ENCODE measurements around the gene OSR1. TPM values are rescaled to one million over a fixed set of nuclear protein-coding genes. Genes with fewer than 3 reads are reported as not detected.

Gene OSR1
- total RNA-seq, 4 donors from 2014 or later, result 1.4 to 15.7 (median 3.4) TPM

DNA sequence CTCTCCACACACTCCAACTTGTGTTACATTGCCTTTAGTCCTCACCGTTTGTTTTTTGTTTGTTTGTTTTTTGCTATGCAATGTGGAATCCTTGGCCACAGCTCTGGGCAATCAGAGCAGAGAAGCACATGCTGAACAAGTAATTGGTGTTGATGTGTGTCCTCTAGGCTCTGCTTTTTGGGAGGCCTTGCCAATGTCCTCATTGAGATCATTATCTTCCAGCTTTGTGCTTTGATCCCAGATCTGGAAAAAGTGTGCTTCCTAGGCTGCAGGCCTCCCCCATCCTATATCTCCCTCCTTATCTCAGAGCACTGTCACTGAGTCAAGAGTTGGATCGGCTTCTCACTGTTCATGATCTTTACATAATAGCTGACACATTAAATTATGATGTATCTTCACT, 25.9 kb downstream of the OSR1 start:
- Histone ChIP-seq H3K9me3 (no peaks in the 10 kb centered on the region), H3K36me3 (no peaks in the 10 kb centered on the region), H3K4me3 (no peak overlapping the region), H3K27me3 (no peaks in the 10 kb centered on the region), H3K4me1 (peaks cover 0 to 6% (median 0%) of the 10 kb centered on the region in 4 donors), H3K27ac (no peak overlapping the region)
- 59 to 66% methylated on average over 2 of the region's 2 CpGs for WGBS, 2 donors (ENCODE audit: low coverage in 1 of 2)
- in situ Hi-C loops (cut with MboI; ENCODE audit: low pct_ligation_motif_present in 1 of 4, low pct_unique_long_range_greater_than_20kb in 1 of 4, low sequenced_read_pairs in 3 of 4) (no loop called here), intact Hi-C loops (cut with DNase I; ENCODE audit: low total_unique reads) (no loop called here)
- TF ChIP-seq POLR2AphosphoS5 (IDR thresholded peaks at IDR 0.05), result no peak
- no peak for TF ChIP-seq POLR2A (IDR thresholded peaks at IDR 0.05)
- TF ChIP-seq CTCF (IDR thresholded peaks at IDR 0.05), result no peak
- TF ChIP-seq EP300 (IDR thresholded peaks at IDR 0.05; ENCODE audit: low read depth), result no peak
- DNase-seq, result no peak

DNA sequence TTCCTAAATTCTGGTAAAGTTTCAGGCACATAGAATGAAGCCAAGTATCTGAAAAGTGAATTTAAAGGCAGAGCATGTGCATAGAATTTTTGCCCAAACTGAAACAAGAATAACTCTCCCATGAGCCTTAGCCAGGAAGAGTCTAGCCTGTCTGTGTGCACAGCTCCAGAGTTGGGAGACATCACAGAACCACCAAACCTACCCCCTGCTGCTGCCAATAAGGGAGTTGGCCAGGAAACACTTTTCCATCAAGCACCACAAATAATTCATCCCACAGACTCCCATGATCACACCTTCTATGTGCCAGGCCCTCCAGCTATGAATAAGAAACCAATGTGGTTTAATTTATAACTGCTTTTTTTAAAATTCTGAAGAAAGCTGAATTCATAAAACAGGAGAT, 27.0 kb downstream of the OSR1 start:
- no peak overlapping the region for H3K4me3 ChIP-seq
- H3K9me3 ChIP-seq, result no peaks in the 10 kb centered on the region
- no peak overlapping the region for H3K27ac ChIP-seq
- in situ Hi-C loops (cut with MboI; ENCODE audit: low pct_ligation_motif_present in 1 of 4, low pct_unique_long_range_greater_than_20kb in 1 of 4, low sequenced_read_pairs in 3 of 4), result no loop called here
- no peak for DNase-seq
- TF ChIP-seq CTCF (IDR thresholded peaks at IDR 0.05), result no peak
- TF ChIP-seq POLR2AphosphoS5 (IDR thresholded peaks at IDR 0.05), result no peak
- no peak for TF ChIP-seq EP300 (IDR thresholded peaks at IDR 0.05; ENCODE audit: low read depth)
- no peak for TF ChIP-seq POLR2A (IDR thresholded peaks at IDR 0.05)
- intact Hi-C loops (cut with DNase I; ENCODE audit: low total_unique reads), result no loop called here
- H3K36me3 ChIP-seq, result no peaks in the 10 kb centered on the region
- no peaks in the 10 kb centered on the region for H3K27me3 ChIP-seq
- H3K4me1 ChIP-seq, result no peaks in the 10 kb centered on the region

GRCh38 chr2:19330436-19330835, 28.0 kb downstream of the OSR1 start:
- intact Hi-C loops (cut with DNase I; ENCODE audit: low total_unique reads), result no loop called here
- no peak for TF ChIP-seq POLR2A (IDR thresholded peaks at IDR 0.05)
- TF ChIP-seq EP300 (IDR thresholded peaks at IDR 0.05; ENCODE audit: low read depth), result no peak
- TF ChIP-seq CTCF (IDR thresholded peaks at IDR 0.05), result no peak
- TF ChIP-seq POLR2AphosphoS5 (IDR thresholded peaks at IDR 0.05), result no peak
- no peaks in the 10 kb centered on the region for H3K27me3 ChIP-seq
- H3K36me3 ChIP-seq, result no peaks in the 10 kb centered on the region
- no peak overlapping the region for H3K27ac ChIP-seq
- in situ Hi-C loops (cut with MboI; ENCODE audit: low pct_ligation_motif_present in 1 of 4, low pct_unique_long_range_greater_than_20kb in 1 of 4, low sequenced_read_pairs in 3 of 4), result no loop called here
- 92 to 93% methylated on average over 4 to 5 of the region's 5 CpGs for WGBS, 2 donors (ENCODE audit: low coverage in 1 of 2)
- H3K9me3 ChIP-seq, result no peaks in the 10 kb centered on the region
- no peak overlapping the region for H3K4me3 ChIP-seq
- no peak for DNase-seq
- no peaks in the 10 kb centered on the region for H3K4me1 ChIP-seq

GRCh38 chr2:19329445-19329844, 29.0 kb downstream of the OSR1 start:
- no peaks in the 10 kb centered on the region for H3K9me3 ChIP-seq
- TF ChIP-seq EP300 (IDR thresholded peaks at IDR 0.05; ENCODE audit: low read depth), result no peak
- TF ChIP-seq CTCF (IDR thresholded peaks at IDR 0.05), result no peak
- no peak for TF ChIP-seq POLR2A (IDR thresholded peaks at IDR 0.05)
- no peak for TF ChIP-seq POLR2AphosphoS5 (IDR thresholded peaks at IDR 0.05)
- WGBS, 2 donors (ENCODE audit: low coverage in 1 of 2), result 58 to 62% methylated on average over 2 of the region's 2 CpGs
- H3K27me3 ChIP-seq, result no peaks in the 10 kb centered on the region
- no peaks in the 10 kb centered on the region for H3K36me3 ChIP-seq
- H3K4me1 ChIP-seq, result no peaks in the 10 kb centered on the region
- in situ Hi-C loops (cut with MboI; ENCODE audit: low pct_ligation_motif_present in 1 of 4, low pct_unique_long_range_greater_than_20kb in 1 of 4, low sequenced_read_pairs in 3 of 4), result no loop called here
- intact Hi-C loops (cut with DNase I; ENCODE audit: low total_unique reads), result no loop called here
- H3K27ac ChIP-seq, result no peak overlapping the region
- no peak for DNase-seq
- H3K4me3 ChIP-seq, result no peak overlapping the region

Data from transverse colon (tissue), 4 donors.